Stimulated activated CD4-positive, alpha-beta T cell treated with anti-CD3 and anti-CD28 coated beads, Interleukin-15, amount 100 ng/mL, for 1 hour (primary cell): ENCODE data around the gene LRRC37A2.
"Not testable (repeated sequence)": the region's sequence is repeated elsewhere in the genome, so short reads cannot be mapped to it uniquely, and the experiment has no call there.

Experiments used
- DNase-seq, 2 donors: peaks; one replicate each; pipeline ENCODE4 v3.0.0-alpha.2; 2020; ENCODE audit warnings: low read depth in 1 of 2, low spot score in 1 of 2

Gene LRRC37A2

DNA sequence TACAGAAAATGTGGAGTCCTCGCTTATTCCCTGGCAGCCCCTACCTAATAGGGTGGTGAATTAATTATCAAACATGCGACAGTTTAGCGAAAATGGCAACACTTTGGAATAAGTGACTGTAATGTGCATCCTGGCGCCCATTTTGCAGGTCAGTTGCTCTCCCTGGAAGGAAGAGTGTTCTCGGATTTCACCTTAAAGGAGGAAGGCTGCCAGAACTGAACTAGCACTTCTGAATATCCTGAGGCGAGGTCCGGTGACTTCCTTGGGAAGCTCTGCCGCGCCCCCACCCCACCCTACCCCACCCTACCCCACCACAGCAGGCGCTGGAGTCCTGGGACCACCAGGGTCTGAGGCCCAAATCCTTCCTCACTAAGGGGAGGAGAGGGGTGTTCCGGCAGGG, at the start of gene LRRC37A2:
Gene LRRC37A2, plus strand, starts transcription at position 301 of the 400 bp plus-strand sequence. CDS start 245 bp downstream, outside the sequence.
- DNase-seq, result not testable (repeated sequence)

DNA sequence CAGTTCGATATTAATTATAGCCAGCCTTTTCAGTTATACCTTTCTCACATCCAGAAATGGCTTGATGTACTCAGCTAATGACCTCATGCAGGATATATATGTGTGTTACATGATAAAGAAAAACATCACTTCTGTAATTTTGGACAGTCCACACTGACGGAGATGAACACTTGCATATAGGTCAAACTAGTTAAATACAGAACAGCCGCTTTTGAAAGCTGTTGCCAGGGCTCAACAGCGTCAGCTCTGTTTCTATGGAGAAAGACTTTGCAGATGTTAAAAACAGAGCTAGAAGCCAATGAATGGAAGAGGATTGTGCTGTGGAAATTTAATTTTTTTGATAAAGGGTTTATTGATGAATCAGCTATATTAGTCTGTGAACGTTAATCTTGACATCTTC, 44.6 kb upstream of the LRRC37A2 start:
- DNase-seq, result not testable (repeated sequence)

DNA sequence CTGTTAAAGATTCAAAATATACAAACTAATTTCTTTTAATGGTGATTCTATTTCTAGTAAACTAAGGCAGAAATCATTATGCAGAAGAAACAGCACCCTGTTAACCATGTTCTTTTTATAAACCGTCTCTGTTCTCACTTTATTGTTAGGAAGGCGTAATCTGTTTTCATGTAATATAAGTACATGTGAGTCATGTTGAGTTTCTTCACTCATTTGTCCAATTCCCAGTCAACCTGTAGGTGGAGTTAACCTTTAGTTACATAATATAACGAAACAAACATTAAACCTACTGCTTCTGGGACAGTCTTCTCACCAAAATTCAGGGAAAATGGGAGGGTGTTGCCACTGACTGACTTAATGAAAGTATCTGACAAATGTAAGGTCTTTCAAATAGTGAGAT, 37.8 kb upstream of the LRRC37A2 start:
- DNase-seq, result not testable (repeated sequence)

DNA sequence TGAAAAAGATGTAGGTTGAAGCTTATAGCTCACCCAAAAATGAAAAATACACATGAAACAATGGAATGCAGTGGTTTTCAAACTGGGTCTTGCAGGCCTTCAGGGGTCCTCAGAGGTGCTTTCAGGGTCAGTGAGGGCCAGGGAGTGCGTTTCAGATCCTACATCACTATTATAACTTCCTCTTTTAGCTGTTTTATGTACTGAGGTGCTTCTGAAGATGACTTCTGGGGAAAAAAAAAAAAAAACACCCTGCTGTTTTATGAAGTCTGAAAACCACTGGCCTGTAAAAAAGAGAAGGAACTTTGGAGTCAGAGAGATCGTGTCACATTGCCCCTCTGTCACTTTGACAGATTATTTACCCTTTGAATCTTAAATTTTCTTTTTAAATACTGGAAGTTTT, 36.7 kb upstream of the LRRC37A2 start:
- DNase-seq, result not testable (repeated sequence)

DNA sequence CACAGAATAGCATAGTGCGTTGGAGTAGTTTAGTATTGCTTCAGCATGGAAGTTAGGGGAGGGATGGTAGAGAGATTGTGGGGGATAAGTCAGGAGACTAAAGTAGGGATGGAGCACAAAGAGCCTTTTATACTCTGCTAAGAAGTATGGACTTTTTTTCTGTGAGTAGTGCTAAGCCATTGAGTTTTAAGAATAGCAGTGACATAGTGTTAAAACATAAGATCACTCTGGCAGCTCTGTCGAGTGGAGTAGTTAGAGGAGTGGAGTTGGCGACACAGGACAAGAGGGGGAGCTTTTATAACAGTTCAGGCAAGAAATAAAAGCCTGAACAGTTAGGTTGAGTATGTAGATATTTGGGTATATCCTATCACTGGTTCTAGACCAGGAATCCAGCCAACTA, 33.4 kb upstream of the LRRC37A2 start:
- not testable (repeated sequence) for DNase-seq

DNA sequence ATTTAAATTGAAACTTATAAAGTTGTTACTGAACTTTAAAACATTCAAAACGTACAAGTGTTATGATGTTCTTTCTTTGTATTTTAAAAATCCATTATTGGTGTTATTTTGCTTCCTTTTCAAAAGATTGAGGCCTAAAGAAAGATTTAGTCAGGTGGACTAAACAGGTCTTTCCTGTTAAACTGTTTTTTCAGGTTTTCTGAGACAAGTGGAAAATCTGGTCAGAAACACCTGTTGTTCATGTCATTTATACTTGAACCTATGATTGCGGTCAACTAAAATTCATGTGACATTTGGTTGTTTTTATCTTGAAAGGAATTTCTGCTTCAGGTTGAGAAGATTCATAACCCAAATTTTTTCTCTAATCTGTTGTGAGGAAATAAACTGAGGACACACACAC, 31.0 kb upstream of the LRRC37A2 start:
- not testable (repeated sequence) for DNase-seq

DNA sequence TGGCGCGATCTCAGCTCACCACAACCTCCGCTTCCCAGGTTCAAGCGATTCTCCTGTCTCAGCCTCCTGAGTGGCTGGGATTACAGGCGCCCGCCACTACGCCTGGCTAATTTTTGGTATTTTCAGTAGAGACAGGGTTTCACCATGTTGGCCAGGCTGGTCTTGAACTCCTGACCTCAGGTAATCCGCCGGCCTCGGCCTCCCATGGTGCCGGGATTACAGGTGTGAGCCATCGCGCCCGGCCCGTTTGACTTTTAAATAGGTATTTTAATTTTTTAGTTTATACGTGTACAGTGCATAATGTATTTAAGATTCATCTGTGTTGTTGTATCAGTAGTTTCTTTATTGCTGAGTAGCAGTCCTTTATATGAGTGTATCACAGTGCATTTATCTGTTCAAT, 20.2 kb upstream of the LRRC37A2 start:
- DNase-seq, result not testable (repeated sequence)

DNA sequence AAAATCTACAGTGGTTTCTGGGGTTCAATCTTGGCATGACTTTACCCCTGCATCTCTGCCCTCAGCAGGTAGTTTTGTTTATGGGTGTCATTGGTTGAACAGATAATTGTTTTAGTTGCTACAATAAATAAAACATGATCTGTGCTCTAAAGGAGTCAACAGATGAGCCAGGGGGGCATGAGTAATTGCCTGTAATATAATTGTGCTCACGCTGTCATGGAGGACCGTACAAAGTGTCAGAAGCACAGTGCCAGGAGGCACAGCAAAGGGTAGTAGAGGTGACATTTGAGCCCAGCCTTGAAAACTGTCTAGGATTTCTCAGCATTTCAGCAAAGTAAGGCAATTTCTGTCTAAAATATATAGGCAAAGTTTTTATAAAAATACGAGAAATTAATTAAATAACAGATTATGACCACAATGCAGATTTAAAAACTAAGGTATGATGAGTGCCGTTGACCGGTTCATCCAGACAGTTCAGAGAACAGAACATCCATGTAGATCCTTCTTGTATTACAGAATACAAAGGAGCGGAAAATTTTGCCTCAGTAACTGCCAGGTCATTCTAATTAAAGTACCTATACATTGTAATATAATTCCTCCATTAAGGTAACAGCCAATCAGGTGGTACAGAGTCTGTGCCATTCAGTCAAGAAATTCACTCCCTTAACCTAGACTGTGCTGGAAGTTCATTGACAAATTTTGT, 12.7 kb upstream of the LRRC37A2 start:
- DNase-seq, result not testable (repeated sequence)

DNA sequence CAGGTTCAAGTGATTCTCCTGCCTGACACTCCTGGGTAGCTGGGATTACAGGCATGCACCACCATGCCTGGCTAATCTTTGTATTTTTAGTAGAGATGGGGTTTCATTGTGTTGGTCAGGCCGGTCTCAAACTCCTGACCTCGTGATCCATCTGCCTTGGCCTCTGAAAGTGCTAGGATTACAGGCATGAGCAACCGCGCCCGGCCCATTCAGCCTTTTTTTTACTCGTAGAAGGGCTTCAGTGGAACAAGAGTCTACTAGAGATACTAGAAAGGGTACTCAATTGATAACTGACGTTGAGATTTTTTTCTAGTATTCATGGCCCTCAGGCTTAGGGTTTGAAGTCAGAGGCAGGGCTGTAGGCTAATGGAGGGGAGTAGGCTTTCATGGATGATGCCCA, 6.4 kb upstream of the LRRC37A2 start:
- not testable (repeated sequence) for DNase-seq

DNA sequence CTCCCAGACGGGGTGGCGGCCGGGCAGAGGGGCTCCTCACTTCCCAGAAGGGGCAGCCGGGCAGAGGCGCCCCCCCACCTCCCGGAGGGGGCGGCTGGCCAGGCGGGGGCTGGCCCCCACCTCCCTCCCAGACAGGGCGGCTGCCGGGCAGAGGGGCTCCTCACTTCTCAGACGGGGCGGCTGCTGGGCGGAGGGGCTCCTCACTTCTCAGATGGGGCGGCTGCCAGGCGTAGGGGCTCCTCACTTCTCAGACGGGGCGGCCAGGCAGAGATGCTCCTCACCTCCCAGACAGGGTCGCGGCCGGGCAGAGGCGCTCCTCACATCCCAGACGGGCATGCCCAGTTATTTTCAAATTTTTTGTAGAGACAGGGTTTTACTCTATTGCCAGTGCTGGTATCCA, 22.4 kb downstream of the LRRC37A2 start:
- not testable (repeated sequence) for DNase-seq

DNA sequence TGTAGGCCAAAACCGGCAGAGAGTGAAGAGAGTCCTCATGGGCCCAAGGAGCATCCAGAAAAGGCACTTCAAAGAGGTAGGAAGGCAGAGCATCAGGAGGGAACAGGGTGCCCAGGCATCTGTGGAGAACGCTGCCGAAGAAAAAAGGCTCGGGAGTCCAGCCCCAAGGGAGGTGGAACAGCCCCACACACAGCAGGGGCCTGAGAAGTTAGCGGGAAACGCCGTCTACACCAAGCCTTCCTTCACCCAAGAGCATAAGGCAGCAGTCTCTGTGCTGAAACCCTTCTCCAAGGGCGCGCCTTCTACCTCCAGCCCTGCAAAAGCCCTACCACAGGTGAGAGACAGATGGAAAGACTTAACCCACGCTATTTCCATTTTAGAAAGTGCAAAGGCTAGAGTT, 36.3 kb downstream of the LRRC37A2 start:
- DNase-seq, result not testable (repeated sequence)

DNA sequence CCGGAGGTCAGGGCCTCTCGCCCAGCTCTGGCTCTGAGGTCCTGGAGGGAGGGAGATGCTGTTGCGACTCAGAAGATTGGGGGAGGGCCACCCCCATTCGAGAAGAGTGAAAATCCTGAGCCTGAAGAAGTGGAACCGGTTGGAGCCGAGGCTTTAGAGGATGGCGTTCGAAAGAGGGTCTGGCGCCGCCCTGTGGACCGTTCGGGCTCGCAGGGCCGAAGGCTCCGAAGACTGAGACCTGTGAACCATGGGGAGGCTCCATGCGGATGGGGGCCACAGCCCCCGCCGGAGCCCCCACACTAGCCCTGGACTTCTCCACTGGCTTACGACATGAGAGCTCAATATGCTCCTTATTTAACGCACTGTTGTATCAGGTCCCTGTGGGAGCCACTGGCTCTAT, 46.9 kb downstream of the LRRC37A2 start:
- DNase-seq, result not testable (repeated sequence)

DNA sequence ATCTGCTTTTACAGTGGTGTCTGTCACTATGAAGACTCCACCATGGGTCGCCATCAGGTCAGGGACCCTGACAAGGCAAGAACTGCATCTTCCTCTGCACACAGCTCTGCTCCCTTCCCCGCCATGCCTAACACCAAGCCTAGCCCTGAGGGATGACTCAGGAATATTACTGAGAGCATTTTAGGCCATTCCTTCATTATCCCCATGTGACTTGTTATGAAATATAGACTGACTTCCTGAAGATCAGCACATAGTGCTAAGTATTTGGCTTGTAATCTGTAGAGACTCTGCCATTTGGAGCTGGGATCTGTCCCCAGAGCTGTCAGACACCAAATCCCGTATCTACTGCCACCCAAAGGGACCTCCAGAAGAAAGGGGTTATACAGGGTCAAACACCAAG, 47.8 kb downstream of the LRRC37A2 start:
- not testable (repeated sequence) for DNase-seq

DNA sequence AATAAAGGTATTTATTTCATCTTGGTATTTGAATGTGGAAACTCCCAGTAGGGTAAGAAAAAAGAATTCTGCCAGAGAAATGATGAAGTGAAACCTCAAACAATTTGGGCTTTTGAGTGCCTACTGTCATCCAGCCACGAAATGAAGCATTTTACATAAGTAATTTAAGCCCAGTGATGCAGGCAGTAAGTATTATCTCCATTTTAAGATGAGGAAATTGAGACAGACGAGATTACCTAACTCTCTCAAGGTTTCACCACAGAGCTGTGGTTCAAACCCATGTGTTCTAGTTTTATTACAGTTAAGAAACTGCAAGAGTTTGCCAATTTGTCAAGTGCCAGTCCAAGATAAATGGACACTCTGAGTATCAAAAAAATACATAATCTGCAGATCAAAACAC, 54.0 kb downstream of the LRRC37A2 start:
- not testable (repeated sequence) for DNase-seq

DNA sequence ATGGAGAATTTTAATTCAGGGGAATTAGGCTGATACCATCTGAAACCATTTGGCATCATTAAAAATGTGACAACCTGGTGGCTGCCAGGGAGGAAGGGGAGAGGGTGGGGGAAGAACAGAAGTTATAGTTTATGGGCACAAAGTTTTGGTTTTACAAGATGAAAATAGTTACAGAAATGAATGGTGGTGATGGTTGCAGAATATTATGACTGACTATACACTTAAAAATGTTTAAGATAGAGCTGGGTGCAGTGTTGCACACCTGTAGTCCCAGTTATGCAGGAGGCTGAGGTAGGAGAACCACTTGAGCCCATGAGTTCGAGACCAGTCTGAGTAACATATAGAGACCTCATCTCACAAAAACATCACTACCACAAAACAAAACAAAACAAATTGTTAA, 54.7 kb downstream of the LRRC37A2 start:
- not testable (repeated sequence) for DNase-seq

DNA sequence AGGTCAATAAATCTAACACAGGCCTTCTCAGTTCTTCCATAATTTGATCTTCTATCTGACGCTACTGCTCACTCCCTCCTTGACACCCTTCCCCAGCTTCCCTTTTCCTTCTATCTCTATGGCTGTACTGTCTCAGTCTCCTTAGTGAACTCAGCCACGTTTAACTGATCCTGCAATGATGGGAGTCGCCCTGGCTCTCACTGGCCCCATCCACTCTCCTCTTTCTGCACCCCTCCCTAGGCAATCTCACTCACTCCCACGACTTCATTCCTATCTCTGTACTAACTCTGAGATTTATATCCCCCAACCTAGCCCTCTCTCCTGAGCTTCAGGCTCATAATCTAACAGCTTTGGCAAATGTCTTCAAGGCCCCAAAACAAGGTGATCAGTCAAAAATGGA, 59.5 kb downstream of the LRRC37A2 start:
- DNase-seq, result not testable (repeated sequence)

DNA sequence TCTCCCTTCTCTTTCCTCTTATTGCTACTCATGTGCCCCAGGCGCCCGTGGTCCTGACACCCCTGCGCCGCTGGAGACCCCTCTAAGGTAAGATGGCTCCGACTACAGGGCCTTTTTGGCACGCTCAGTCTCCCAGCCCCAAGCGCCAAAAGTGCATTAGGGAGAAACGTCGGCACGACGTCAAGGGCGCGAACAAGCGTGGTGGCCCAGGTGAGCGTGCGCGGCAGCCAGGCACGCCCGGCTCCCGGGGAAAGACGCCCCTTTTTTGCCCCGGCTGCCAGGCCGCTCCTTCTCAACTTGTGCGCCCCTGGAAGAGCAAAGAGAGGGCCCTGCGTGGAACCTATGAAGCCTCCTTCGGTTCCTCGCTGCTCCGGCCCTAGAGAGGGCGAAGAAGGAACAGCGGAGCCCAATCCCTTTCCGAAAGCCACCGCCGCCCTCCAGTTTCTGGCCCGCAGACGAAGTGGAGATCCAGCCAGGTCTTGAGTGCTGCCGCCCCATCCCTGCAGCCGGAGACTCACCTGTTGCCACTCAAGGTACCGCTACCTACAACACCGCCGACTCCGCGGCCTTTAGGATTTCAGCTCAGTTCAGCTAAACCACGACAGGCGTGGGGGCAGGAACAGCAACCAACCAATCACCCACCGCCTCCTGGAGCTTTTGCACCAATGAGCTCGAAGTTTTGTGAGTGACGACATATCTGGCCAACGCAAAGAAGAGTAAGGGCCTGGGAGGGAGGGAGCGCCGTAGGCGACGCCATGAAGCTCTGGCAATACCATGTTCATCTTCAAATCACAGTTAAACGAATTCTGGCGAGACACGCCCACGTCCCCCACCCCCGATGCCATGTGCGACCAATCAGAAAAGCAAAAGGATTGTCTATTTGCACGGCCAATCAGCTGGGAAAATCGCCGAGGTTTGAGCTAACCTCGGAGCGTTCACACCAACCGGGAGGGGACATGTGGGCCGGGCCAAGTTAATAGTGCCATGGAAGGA, 67.1 kb downstream of the LRRC37A2 start, which contains the start of gene ARL17A:
Gene ARL17A, minus strand, starts transcription at position 609 of the 993 bp plus-strand sequence. CDS start 3,369 bp downstream, outside the sequence.
- peak; percentile 40 to 62 for DNase-seq

DNA sequence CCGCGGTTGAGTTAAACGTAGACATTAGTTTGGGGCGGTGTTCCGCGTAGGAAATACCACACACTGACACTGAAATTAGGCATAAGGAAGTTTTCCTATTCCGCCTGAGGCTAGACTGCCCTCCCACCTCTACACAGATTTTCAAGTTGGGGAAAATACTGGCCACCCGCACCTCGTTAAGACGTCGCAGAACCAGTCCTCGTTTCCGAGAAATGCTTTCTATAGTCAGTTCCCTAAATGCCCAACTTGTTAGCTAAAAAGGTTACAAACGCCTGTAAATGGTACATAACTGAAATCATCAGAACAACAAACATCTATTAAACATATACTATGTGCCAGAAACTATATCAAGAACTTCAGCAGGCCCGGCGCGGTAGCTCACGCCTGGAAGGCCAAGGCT, 67.8 kb downstream of the LRRC37A2 start:
- not testable (repeated sequence) for DNase-seq

DNA sequence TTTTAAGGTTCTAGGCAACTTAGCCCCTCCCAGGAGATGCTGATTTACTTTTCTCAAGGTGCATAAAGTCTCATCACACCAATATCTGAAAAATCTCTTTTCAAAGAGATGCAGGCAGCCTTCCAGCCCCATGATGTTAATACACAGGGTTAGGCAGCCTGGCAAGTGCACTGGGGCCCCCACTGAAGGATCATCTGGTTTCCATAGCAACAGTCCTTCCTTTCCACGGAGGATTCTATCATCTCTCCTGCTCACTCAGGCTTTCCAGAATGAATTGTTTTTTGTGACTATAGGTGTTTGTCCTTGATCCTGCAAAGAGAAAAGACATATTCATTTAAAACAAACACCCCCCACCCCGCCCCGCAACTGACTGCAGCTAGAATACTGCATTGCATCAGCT, 73.2 kb downstream of the LRRC37A2 start:
- not testable (repeated sequence) for DNase-seq

DNA sequence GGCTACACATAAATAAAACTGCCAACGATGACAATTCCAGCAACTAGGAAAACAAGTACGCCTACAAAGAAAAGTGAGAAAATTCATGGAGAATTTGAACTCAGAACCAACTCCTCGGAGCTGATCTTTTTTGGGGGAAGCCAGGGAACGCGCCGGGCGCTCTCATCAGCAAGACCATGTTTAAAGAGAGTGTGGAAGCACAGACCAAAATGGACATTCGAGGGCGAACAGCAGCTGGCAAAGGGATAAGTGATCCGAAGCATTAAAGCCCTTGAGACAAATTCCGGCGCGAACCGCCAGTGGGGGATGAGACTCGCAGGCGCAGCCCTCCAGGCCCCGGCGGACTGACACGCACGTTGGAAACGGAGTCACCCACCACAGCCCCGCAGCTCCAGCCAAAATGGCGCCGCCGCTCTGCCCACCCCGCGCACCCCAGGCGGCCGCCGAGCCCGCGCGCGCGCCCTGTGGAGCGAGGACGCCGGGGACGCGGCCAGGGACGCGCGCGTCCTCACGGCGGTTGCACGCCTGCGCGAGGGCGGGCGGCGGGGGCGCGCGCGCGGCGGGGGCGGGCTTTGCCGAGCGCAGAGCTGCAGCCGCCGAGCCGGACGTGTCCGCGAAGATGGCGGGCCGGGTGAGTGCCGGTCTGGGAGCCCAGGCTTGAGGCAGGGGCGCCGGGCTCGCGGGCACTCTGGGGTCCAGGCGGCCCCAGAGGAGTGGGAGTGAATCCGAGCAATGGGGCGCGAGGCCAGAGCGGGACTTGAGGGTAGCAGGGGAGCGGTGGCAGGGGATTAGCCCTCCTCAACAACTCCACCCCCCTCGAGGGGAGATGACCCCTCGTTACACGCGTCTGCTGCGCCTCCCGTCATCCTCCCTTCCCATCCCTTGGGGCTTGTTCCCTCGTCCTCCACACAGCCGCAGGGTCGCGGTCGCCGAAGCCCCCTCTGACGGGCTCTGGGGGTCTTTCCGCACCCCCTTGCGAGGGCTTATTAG, 78.2 kb downstream of the LRRC37A2 start, which contains the start of gene NSF:
Gene NSF, plus strand, starts transcription at position 513 of the 990 bp plus-strand sequence. Its CDS starts 107 bp downstream, at position 620.
- not testable (repeated sequence) for DNase-seq
